GM21717 (cell line): ENCODE results near the gene SEPTIN8.
"Not testable (repeated sequence)": the region's sequence is repeated elsewhere in the genome, so short reads cannot be mapped to it uniquely, and the experiment has no call there.

ENCODE experiments used
- ATAC-seq: cut with Tn5 transposase; IDR thresholded peaks from one replicate; pipeline ENCODE4 v1.9.1; 2021; ENCODE audit warnings: mild to moderate bottlenecking, moderate library complexity; ENCODE audit not compliant: unreplicated experiment

SEPTIN8 gene

GRCh38 chr5:132812781-132813598, 36.0 kb upstream of the SEPTIN8 start, which contains the start of gene SOWAHA:
Gene SOWAHA (plus strand): TSS chr5:132813302. CDS start chr5:132813622, 320 bp downstream.
- ATAC-seq: no peak

GRCh38 chr5:132812123-132812765, 35.2 kb upstream of the SEPTIN8 start:
- no peak for ATAC-seq

- no peak for ATAC-seq
Observed at GRCh38 chr5:132810605-132811004, 33.6 kb upstream of the SEPTIN8 start.

DNA sequence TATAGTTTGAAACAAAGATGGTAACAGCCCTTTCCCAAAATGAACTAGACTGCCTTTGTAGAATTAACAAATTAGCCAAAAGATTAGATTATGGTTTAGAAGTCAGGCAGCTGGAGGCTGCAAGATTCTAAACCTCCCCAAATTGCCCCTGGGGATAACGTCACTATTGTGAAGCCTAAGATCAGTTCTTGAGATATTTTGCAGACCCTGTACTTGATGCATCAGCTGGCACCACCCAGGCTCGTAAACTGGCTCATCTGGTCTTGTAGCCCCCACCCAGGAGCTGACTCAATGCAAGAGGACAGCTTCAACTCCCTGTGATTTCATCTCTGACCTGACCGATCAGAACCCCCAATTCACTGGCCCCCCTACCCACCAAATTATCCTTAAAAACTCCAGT, 31.8 kb upstream of the SEPTIN8 start:
- no peak for ATAC-seq

GRCh38 chr5:132808448-132808847, 31.4 kb upstream of the SEPTIN8 start:
- no peak for ATAC-seq

GRCh38 chr5:132807163-132807838, 30.3 kb upstream of the SEPTIN8 start:
- no peak for ATAC-seq

- ATAC-seq: not testable (repeated sequence)
Observed at GRCh38 chr5:132806804-132807162, 29.7 kb upstream of the SEPTIN8 start.

- not testable (repeated sequence) for ATAC-seq
Observed at GRCh38 chr5:132805872-132806271, 28.8 kb upstream of the SEPTIN8 start.

DNA sequence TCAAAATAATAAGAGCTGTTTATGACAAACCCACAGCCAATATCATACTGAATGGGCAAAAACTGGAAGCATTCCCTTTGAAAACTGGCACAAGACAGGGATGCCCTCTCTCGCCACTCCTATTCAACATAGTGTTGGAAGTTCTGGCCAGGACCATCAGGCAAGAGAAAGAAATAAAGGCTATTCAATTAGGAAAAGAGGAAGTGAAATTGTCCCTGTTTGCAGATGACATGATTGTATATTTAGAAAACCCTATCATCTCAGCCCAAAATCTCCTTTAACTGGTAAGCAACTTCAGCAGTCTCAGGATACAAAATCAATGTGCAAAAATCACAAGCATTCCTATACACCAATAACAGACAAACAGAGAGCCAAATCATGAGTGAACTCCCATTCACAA, 27.2 kb upstream of the SEPTIN8 start:
- not testable (repeated sequence) for ATAC-seq

DNA sequence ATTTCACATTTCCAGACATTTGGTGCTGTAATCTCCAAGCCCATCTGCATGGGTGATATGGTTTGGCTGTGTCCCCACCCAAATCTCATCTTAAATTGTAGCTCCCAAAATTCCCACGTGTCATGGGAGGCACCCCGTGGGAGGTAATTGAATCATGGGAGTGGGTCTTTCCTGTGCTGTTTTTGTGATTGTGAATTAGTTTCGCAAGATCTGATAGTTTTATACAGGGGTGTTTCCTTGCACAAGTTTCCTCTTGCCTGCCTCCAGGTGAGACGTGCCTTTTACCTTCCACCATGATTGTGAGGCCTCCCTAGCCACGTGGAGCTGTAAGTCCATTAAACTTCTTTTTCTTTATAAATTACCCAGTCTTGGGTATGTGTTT, 25.6 kb upstream of the SEPTIN8 start:
- not testable (repeated sequence) for ATAC-seq

GRCh38 chr5:132802044-132802684, 25.1 kb upstream of the SEPTIN8 start:
- no peak for ATAC-seq

DNA sequence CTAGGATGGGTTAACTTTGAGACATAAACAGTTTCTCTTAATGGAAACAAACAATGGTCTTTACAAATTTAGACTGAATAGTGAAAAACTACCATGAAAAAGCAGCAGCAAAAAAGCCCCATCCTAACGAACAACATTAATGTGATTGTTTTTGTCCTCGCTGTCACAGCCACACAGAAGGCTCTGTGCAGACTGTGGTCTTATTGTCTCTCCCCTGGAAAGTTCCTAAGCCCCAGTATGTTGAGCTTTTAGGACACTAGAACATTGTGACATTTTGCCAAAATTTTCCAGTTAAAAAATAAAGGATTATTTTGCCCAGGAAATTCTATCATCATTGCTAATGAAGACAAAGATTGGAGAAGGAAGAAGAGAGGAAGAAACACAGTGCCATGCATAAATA, 23.5 kb upstream of the SEPTIN8 start:
- no peak for ATAC-seq

DNA sequence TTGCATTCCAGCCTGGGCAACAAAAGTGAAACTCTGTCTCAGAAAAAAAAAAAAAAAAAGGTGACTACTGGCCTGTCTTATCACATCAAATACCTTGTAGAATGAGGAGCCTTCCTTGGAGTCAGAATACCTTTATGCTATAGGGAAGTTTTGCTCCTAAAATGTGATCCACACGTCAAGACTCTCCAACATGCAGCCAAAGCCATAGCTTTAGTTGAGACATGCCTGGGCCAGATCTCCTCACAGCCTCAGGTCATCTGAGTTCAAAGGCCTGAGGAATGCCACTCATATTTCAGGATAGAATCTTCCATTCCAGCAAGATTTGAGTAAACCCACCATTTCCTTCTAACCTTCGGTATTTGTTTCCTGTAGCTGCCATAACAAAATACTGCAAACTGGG, 22.4 kb upstream of the SEPTIN8 start:
- no peak for ATAC-seq

GRCh38 chr5:132797651-132798050, 20.6 kb upstream of the SEPTIN8 start:
- no peak for ATAC-seq

DNA sequence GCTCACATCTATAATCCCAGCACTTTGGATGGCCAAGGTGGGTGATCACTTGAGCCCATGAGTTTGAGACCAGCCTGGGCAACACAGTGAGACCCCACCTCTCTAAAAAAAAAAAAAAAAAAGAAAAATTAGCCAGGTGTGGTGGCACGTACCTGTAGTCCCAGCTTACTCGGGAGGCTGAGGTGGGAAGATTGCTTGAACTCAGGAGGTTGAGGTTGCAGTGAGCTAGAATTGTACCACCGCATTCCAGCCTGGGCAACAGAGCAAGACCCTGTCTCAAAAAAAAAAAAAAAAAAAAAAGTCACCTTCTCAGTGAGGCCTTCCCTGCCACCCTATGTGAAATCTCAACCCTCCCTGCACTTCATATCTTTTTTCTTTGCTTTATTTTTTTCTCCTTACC, 14.0 kb upstream of the SEPTIN8 start:
- ATAC-seq: no peak

DNA sequence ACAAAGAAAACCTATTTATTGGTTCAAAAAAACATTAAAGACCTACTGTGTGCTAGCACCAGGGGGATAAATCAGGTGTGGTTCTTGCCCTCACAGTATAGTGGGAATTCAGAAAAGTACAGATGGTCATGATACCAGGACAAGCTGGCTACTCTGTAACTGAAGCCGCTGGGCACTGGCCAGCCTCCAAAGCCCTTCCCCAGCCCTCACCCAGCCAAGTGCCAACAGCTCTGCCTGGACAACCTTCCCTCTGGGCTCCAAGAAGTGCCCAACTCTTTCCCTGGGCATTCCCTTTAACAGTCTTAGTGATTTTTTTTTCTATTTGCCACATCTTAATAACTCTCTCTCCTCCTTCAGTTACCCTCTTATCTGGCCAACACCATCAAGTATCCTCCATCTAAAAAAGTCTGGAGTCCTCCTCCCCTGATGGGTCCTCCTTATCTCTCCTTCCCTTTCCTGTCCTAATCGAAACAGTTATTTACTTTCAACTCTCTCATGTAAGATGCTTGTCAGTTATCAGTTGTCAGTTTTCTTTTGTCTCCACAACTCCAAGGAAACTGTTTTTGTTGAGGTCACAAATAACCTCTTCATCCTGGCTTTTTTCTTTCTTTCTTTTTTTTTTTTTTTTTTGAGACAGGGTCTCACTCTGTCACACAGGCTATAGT, 13.3 kb upstream of the SEPTIN8 start:
- ATAC-seq: no peak

DNA sequence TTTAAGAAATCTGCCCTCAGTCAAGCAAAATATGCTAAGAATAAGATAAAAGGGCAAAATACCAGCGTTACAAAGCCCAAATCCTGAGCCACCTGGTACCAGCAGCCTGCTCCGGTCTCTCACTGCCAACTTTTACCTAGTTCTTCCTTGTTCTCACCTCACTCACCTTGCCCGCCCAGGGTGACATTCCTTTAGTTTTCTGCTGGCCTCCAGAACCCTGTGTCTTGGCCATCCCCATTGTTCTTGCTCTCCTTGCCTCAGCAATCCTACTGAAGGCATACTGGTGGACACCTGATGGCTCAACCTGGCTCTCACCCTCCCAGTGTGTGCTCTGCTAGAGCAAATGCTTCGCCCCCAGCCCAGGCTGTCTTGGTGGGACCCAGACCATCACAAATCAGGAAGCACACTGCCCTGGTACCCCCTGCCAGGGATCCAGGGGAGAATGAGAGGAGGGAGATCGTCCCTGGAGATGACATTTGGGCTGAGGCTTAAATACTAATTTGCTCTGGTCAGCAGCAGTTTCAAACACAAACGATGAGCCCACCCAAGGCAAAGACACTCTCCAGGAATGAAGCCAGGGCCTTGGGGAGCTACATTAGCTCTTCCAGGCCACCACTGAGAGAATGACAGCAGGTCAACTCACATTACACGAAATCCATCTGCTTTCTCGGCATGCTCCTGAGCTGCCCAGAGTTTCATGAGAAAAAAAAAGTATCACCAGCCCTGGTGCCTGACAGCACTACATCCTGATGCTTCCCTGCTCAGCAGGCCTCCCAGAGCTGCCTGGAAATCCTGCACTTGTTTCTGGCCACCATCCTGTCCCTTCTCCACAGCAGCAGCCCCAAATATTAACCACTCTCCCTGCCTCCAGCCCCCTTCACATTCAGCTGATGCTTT, 12.2 kb upstream of the SEPTIN8 start:
- ATAC-seq: no peak

- ATAC-seq: no peak
Observed at GRCh38 chr5:132788508-132788907, 11.5 kb upstream of the SEPTIN8 start.

DNA sequence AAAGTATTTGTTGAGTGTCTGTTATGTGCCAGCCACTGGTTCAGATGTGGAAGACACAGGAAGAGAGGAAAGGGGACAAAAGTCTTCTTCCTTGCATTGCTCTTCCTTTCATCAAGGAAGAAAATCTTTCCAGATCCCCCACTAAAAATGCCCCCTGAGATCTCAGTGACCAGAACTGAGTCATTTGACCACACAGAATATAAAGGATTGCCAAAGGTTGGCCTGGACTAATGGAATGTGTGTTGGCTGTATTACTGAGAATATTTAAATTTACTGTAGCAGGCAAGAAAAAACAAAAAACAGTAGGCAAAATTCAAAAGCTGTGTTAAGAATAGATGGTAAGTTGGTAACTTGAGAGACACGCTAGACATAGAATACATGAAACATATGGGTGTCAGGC, 10.0 kb upstream of the SEPTIN8 start:
- no peak for ATAC-seq

DNA sequence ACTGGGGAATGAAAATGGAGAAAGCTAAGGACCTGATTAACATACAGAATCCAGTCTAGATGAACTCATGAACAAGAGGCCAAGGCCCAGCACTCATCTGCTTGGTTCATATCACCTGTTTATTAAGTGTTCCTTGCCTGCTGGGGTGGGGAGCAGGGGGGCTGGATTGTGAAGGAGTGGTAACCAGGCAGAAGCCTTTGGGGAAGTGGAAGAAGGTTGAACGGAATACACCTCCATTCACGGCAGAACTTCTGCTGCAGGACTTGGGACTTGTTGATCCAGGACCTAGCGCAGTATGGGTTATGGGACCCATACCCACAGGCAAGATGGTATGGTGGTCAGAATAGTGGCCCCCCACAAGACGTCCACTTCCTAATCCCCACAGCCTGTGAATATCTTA, 8.8 kb upstream of the SEPTIN8 start:
- no peak for ATAC-seq
